IPS DF 19.7 (cell line): ENCODE measurements around the gene STK17A.
"Not testable (repeated sequence)": the region's sequence is repeated elsewhere in the genome, so short reads cannot be mapped to it uniquely, and the experiment has no call there.

ENCODE experiments used
- DNase-seq: peaks from one replicate; pipeline ENCODE4 v3.0.0-alpha.2; 2013; ENCODE audit warnings: low read depth, low spot score

Gene STK17A

DNA sequence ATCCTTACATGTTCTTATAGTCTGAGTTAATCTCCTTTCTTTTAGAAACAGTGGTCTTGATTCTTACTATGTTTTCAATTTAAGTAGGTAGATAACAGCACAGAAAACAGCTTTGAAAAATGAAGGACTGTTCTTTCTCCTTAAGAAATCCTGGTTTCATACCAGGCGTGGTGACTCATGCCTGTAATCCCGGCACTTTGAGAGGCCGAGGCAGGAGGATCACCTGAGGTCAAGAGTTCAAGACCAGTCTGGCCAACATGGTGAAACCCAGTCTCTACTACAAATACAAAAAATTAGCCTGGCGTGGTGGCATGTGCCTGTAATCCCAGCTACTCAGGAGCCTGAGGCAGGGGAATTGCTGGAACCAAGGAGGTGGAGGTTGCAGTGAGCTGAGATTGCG lies 13.5 kb downstream of the STK17A start:
- not testable (repeated sequence) for DNase-seq

DNA sequence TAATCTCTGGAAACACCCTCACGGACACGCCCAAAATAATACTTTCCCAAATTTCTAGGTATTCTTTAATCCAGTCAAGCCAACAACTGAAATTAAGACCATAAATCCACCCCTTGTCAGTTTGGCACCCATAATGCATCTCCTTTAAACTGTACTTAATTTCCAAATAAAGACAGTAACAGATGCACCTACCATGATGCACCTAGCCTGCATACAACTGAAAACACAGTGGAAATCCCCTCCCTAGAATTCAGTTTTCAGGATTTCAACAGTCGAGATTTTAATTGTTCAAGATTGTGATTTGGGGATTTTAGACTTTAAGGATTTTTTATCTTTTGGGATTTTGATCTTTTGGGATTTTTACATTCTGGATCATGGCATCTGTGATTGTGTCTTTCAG lies 17.1 kb downstream of the STK17A start:
- DNase-seq, result no peak

DNA sequence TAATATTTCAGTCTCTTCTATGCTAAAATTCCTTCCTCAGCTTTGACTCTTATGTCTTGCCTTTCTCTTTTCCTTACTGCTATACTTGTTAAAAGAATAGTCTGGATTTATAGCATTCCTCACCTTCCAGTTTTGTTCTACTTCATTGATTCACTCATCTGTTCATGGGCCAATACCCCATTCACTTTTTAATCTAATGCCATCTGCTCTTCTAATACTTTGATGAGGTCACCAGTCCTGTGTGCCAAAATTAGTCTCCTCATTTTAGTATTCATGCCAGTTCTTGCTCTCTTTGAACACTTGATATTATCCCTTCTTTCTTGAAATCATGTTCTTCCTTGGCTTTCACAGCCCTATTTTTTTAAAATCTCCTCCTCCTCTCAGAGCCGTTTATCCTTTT lies 19.3 kb downstream of the STK17A start:
- DNase-seq, result no peak

DNA sequence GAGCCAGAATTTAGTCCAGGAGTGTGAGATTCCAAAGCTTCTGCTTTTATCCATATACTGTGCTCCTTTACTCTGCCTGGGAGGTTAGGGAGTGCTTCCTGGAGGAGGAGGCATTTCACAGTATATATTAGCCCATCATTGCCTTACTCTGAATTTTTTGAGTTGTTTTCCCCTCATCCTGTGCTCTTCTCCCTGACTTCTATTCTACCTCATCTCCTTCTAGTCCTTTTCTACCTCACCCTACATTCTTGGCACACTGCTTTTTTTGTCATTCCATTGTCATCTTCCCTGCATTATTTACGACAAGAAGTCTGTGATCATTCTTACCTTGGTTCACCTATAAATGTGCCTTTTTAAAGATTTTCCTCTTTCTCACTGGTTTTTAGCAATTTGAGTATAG lies 21.3 kb downstream of the STK17A start:
- no peak for DNase-seq

DNA sequence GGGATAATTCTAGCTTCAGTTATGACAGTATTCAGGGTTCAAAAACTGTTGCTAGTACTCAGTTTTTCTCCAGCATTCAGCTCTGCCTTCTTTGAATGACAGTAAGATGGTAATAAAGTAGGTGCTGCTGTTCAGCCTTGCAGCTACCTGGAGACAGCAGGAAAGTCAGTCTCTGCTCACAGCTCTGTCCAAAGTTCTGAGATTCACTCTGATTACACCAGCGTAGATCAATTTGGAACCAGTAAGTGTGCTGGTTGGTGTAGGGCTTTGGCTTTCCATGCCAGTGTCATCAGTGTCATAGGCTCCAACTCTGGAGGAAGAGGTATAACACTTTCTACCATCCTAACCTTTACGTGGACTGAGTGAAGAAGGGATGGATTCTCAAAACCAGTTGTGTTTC lies 26.2 kb downstream of the STK17A start:
- DNase-seq, result no peak

DNA sequence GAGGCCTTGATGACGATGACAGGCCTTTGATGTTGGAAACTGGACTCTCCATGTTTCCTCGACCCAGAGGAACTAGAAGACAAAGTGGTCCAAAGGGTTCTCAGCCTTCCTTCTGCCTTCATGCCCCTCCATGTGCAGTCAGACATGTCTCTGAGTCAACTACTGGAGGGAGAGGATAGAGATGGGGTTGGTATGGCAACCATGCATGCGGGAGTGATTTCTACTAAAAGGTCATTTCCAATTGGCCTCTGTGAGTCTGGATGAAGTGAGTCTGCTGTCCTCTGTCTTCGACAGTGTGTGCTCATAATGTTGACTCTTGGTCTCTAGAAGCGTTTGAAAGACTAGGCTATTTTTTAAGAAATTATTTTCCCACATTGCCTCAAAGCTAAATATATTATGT lies 29.2 kb downstream of the STK17A start:
- DNase-seq, result no peak

DNA sequence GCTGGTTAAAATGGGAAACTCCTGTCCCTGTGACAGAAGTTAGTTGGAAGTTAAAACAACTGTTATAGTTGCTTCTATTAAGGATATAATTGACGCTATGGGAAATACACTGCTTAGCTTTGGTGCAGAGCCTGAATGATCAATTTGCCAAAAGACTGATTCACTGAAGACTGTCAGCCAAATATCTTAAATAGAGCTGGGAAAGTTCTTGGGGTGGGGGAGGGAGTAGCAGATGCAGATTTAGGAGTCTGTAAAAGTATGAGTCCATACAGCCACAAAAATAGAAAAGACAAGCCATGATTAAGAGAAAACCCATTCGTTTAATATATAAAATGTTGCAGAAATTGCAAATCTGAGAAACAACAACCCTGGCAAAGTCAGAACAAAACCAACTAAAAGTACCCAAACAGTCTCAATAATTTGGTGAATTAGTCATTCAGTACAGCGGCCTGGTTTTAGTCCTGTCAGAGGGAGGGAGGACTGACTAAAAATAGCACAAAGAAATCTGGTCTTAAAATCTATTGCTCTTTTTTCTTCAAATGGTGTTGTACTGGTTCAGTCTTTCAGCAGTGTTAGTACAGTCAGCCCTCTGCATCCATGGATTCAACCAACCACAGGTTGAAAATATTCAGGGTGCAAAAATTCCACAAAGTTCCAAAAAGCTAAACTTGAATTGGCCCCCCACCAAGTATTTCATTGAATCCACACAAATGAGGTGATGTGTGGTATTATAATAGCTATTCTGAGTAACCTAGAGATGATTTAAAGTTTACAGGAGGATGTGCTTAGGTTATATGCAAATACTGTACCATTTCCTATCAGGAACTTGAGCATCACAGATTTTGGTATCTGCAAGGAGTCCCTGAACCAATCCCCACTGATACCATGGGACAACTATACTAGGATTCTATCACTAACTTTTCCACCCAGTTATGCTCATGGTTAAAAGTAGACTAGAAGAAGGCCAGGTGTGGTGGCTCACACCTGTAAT lies 30.0 kb downstream of the STK17A start:
- no peak for DNase-seq

DNA sequence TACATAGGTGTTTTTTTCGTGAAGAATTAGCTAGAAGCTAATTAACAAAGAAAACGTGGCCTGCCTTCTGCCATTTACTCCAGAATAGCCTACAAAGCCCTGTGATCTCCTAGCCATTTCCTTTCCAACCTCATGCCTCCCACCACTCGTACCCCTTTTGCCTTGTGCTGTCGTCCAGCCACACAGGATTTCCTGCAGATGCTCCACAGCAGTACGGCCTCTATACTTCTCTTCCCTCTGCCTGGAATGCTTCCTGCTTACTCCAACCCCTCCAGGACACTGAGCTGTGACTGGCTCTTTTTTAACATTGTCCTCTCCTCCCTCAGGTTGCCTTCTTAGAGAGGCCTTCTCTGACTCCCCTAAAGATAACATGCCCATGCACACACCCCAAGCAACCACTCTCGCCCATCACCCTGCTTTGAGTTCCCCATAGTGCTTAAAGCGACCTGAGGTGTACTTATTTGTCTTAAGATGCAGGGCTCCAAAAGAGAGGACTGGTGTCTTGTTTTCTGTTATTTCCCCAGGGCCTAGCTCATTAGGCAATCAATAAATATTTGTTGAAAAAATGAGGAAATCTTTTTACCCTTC lies 32.7 kb downstream of the STK17A start:
- DNase-seq, result no peak

DNA sequence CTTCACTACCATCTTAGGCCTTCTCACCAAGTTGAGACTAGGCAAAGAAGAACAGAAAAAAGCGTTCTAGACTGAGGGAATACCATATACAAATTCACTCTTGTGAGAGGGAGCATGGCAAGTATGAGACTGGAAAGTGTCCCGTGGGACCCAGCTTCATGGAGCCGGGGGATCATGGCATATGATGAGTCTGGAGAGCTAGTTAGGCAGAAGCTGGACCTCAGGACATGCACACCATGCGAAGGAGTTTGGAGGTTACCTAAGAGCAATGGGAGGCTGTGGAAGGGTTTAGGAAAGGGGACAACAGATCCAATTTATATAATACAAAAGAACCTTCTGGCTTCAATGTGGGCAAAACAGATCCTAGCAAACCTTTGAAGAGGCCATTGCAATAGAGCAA lies 34.1 kb downstream of the STK17A start:
- DNase-seq, result no peak

DNA sequence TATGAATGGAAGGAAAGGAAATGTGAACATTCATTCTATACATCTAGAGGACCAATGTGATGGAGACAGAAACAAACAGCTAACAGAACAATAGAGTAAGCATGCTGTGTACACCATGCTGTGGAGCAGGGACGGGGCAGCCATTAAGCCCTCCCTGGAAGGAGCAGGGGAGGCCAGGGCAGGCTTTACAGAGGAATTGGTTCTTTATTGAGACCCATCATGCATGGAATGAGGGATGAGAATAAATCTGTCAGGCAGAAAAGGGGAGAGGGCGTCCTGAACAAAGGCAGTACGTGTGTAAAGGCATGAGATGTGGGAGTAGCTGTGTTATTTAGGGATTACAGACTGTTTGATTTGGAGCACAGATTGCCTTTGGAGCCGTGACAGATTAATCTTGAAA lies 35.2 kb downstream of the STK17A start:
- DNase-seq, result no peak

DNA sequence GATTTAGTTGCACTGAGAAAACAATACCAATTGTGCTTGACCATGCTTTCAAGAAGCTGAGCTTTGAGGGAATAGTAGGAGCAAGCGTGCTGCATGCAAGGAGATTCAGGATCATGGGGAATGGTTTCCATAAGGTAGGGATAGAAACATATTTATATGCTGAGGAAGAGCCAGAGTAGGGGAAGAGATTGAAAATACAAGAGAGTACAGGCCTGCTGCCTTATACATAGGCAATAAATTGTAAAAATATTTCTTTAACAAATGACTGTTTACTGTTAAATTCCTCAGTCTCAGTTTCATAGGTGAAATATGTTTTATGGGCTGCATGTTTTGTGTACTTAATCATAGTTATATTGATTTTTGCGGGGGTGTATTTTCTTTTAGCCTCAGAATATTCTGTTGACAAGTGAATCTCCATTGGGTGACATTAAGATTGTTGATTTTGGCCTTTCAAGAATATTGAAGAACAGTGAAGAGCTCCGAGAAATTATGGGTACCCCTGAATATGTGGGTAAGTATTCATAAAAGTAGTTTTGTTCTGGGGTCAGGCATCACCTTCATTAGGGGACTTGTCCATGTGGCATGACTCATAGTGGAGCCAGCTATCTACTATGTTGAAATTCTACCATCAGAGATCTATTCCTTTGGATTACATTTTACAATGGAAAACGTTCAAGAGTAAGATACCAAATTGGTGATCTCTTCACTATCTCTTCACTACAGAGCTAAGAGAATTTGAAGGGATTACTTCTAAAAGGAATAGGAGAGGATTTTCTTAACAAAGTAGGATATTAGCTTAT lies 36.5 kb downstream of the STK17A start:
- DNase-seq, result no peak

DNA sequence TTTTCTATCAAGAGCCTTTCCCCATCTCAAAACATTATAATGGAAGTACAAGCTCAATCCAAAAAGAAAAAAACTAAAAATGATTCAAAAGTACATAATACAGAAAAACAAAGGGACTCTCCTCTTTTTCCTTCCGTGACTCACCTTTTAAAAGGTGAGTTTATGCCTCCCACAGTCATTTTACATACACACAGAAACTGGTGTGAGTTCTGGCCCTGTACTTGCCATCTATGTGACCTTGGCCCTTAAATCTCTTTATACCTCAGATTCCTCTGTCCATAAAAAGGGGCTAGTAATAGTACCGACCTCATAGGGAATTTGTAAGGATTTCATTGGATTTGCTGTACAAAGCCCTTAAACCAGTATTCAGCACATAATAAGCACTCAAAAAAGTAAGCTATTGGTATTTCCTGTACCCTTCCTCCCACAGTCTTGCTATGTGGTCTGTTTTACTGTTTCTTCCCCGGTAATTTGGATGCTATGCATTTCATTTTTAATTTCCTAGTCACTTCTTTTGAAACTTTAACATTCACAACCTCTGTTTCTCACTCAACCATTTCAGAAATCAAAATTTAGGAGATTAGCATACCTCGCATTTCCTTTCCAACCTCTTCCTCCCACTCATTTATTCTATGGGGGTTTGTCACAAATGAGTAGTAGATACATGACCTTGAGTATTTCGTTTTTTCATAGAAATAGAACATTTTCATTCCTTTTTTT lies 39.0 kb downstream of the STK17A start:
- DNase-seq, result no peak

DNA sequence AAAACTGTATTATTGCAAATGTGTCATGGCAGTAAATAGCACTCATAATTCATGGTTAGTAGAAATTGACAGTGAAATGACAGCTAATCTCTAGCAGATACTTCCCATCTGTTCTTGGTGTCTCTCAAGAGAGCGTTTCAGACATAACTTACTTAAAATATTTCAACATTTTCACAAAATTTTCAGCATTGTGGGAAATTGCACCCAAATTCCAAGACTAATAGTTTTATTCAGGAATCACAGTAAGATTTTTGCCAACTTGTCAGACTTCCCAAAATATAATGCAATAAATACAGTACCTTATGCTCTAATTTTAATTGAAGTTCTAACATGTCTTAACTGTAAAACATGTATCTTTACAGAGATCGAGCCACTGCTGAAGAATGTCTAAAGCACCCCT lies 41.2 kb downstream of the STK17A start:
- no peak for DNase-seq

DNA sequence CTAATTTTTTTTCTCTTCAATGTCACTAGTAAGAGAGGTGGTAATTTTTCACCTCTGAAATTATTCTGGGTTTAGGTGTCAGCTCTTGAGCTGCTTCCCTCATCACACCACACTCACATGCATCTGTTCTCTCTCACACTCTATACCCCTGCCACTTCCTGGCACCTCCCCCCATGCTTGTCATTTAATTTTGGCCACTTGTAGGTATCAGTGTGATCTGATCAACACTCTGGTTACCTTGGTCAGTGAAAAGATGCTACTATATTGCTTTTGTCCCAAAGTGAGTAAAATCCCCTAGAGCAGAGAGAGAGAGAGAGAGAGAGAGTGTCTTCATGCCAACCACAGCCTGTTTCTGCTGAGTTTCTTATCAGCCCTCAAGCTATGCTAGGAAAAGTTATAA lies 42.5 kb downstream of the STK17A start:
- DNase-seq, result no peak

DNA sequence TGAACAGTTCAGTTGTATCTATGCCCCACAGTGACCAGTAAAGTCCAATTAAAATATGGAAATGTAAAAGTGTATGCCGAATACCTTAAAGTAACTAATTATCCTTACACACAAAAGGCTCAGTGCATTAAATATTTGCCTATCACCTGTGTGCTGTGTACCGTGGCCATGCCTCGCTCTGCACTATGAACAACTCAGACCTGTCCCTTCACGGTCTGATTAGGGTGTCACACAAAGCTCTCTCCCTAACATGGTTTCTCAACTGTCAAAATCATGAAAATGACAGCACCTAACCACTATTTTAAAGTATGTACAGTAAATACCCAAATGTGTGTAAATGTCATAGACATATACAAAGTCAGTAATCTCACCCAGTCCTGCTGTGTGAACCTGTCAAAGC lies 43.1 kb downstream of the STK17A start:
- no peak for DNase-seq

DNA sequence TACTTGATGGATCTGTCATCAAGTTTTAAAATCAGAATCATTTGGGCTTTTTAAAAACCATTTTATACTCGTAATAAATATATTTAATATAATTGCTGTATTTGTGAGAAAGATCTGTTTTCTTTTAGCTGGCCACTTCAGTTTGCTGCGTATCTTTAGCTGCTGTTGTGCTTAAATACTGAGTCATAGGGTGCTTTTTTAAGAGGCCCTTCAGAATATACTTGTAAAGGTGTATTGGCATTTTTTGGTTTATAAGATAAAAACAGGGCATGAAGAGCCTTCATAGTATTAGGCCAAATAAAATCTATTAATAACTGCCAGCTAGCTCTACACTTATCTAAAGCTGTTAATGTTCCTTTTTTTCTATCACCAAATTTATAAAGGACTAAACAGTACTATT lies 43.8 kb downstream of the STK17A start:
- DNase-seq, result no peak

DNA sequence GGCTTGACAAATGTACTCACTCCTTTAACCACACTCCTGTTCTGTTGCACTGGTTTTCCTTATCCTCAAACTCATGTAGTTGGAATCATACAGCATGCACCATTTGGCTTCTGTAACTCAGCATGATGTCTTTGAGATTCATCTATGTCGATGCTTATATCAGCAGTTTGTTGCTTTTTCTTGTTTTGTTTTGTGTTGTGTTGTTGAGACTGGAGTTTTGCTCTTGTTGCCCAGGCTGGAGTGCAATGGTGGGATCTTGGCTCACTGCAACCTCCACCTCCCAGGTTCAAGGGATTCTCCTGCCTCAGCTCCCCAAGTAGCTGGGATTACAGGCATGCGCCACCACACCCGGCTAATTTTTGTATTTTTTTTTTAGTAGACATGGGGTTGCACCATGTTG lies 44.9 kb downstream of the STK17A start:
- DNase-seq, result not testable (repeated sequence)

DNA sequence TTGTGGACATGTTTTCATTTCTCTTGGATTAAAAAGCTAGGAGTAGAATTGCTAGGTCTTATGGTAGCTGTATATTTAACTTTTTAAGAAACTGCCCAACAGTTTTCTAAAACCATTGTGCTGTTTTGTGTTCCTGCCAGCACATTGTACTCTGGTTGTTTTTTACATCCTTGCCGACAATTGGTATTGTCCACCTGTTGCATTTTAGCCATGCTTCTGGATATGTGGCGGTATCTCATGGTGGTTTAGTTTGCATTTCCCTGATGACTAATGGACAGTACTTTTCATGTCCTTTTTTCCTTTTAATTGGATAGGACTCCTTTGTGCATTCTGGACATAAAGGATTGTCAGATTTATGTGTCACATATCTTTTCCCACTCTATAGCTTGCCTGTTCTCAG lies 45.5 kb downstream of the STK17A start:
- no peak for DNase-seq

DNA sequence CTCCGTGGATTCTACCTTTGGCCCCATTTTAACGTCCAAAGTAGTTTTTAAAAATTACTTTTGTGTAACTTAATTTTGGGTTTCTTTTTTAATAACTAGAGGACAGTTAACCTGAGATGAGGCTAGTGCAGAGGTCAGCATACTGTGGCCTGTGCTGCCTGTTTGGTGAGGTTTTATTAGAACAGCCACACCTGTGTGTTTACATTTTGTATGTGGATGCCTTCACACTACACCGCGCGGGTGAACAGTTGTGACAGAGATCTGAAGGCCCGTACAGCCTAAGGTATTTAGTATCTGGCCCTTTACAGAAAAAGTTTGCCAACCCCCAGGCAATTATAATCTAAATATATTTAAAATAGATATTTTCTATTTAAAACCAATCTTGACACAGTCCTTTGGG lies 46.9 kb downstream of the STK17A start:
- DNase-seq, result no peak

DNA sequence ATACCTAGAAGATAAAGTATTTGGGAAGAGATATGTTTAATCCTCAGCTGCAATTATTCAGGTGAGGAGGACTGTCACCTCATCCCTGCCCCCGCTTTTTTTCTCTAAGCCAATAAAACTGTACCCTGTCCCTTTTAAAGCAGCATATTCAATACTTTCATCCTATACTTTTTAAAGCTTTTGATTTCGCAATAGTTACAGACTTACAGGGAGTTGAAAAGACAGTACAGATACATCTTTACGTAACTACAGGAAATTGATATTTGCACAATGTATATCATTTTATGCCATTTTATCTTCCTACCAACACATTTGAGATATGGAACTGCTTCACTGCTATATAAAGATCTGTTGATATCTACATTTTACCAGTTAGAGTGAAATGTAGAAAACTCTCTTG lies 47.6 kb downstream of the STK17A start:
- DNase-seq, result no peak

DNA sequence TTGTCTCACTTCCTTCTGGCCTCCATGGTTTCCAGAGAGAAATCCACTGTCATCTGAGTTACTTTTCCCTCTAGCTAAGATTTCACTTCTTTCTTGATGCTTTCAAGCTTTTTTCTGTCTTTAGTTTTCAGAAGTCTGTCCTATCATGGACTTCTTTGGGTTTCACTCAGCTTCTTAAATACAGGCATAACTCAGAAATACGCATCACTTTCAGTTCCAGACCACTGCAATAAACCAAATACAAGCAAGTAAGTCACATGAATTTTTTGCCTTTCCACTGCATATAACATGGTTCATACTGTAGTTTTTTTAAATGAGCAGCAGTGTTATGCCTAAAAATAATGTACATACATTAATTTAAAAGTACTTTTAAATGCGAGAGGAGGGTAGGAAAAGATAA lies 48.7 kb downstream of the STK17A start:
- no peak for DNase-seq

DNA sequence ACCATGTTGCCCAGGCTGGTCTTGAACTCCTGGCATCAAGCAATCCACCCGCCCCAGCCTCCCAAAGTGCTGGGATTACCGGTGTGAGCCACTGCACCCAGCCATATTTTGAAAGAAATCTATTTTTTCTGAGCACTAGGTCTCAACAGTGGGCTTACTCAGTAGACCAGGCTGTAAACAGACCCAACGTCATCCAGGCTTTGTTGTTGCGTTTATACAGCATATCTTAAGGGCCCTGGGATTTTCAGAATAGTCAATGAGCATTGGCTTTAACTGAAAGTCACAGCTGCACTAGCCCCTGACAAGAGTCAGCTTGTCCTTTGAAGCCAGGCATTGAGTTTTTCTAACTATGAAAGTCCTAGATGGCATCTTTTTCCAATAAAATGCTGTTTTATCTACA lies 49.8 kb downstream of the STK17A start:
- no peak for DNase-seq
